K562 (cell line): ENCODE data around the gene ASCC1. TPM values are rescaled to one million over a fixed set of nuclear protein-coding genes. Genes with fewer than 3 reads are reported as not detected.

Experiments
- ATF2 ChIP-seq: sonication (generic); formaldehyde crosslinking; IDR thresholded peaks from 2 replicates; pipeline ENCODE4 v1.8.1; 2022; ENCODE audit warnings: missing genetic modification reagents
- ATF6 ChIP-seq: sonication (generic); formaldehyde crosslinking; IDR thresholded peaks from 2 replicates; pipeline ENCODE4 v1.4.0; 2020; ENCODE audit warnings: mild to moderate bottlenecking, missing genetic modification reagents
- GATA2 ChIP-seq: sonication (generic); formaldehyde crosslinking; IDR thresholded peaks from 2 replicates; pipeline ENCODE4 v1.4.0; 2020; ENCODE audit warnings: mild to moderate bottlenecking, missing genetic modification reagents
- PHB ChIP-seq: fragments of 250-450 bp; sonication (Bioruptor Pico); IDR thresholded peaks from 2 replicates; pipeline ENCODE4 v1.5.0; 2021
- PRMT5 ChIP-seq: sonication (generic); formaldehyde crosslinking; IDR thresholded peaks from 2 replicates; pipeline ENCODE4 v1.5.0; 2020; ENCODE audit warnings: missing genetic modification reagents
- RFX1 ChIP-seq: fragments of 450-650 bp; IDR thresholded peaks from 2 replicates; pipeline ENCODE4 v1.6.1; 2016; ENCODE audit warnings: mild to moderate bottlenecking, moderate library complexity
- RHOXF2B ChIP-seq: fragments of 250-450 bp; sonication (Bioruptor Pico); conservative IDR thresholded peaks from 2 replicates; pipeline ENCODE4 v1.5.1; 2021
- STAT6 ChIP-seq: sonication (generic); formaldehyde crosslinking; IDR thresholded peaks from 2 replicates; pipeline ENCODE4 v1.8.1; 2023; ENCODE audit warnings: mild to moderate bottlenecking, missing genetic modification reagents
- ZNF146 ChIP-seq: IDR thresholded peaks from one replicate; pipeline ENCODE4 v1.6.1; 2018; ENCODE audit warnings: missing compliant biosample characterization; ENCODE audit not compliant: unreplicated experiment
- ZNF175 ChIP-seq: fragments of 200-800 bp; sonication (Bioruptor generic); IDR thresholded peaks from 2 replicates; pipeline ENCODE4 v1.6.1; 2016; ENCODE audit warnings: low read depth, mild to moderate bottlenecking, missing genetic modification characterization, missing compliant biosample characterization
- polyA plus RNA-seq, 8 experiments: library from polyadenylated mRNA; depleted of rRNA in 4 of 8; stranded (reverse) in 5 of 8; unstranded in 3 of 8; fragments of >200 nt; fragmentation: Nextera tagmentation in 2 of 8; fragmentation: Illumina TruSeq in 1 of 8; extraction: Ambion mirVana in 2 of 8; extraction: Trizol in 1 of 8; gene quantifications; 2 replicates each; pipeline versions ENCODE4 v1.2.1 to v1.2.3, GENCODE V29; 2011 to 2014; ENCODE audit warnings: inconsistent platforms in 1 of 8, missing spikeins in 1 of 8
- total RNA-seq, 7 experiments: library from RNA; depleted of rRNA in 6 of 7; stranded (reverse); fragments of >200 nt in 6 of 7; fragmentation: Illumina TruSeq in 2 of 7; extraction: Trizol in 2 of 7; gene quantifications; 2 replicates each; pipeline versions ENCODE4 v1.2.1 to v1.2.3, GENCODE V29; 2011 to 2021; ENCODE audit warnings: low replicate concordance in 1 of 7
- TF ChIP-seq, protein P1 (sequence below): fragments of 450-650 bp; IDR thresholded peaks from 2 replicates; pipeline ENCODE4 v1.6.1; 2017; ENCODE audit warnings: antibody characterized with exemption, mild to moderate bottlenecking

ASCC1 gene
- total and polyA plus RNA-seq, 9 of the 15 experiments (the other 6 are each of a cell fraction or from before 2014, with no cell fraction given) = 31.7 to 73.3 (median 52.8) TPM

DNA sequence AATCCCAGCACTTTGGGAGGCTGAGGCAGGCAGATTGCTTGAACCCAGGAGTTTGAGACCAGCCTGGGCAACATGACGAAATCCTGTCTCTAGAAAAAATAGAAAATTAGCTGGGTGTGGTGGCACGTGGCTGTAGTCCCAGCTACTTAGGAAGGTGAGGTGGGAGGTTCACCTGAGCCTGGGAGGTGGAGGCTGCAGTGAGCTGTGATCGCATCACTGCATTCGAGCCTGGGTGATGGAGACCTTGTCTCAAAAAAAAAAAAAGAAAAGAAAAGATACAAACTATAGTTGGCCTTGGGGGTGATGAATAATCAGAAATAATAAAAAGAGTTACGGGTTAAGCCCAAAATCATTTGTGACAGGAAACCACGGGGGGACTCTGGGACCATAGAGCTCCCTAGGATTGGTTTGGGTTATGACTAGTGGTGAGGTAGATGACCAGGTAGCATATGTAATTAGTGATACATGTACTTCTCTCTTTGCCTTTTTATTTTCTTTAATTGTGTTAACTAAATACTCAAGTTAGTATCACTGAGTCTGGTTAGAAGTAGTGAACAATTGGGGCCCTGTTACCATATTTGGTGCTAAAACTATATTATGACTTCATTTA, 10.4 kb upstream of the ASCC1 start (continued):
- TF ChIP-seq, protein P1, sequence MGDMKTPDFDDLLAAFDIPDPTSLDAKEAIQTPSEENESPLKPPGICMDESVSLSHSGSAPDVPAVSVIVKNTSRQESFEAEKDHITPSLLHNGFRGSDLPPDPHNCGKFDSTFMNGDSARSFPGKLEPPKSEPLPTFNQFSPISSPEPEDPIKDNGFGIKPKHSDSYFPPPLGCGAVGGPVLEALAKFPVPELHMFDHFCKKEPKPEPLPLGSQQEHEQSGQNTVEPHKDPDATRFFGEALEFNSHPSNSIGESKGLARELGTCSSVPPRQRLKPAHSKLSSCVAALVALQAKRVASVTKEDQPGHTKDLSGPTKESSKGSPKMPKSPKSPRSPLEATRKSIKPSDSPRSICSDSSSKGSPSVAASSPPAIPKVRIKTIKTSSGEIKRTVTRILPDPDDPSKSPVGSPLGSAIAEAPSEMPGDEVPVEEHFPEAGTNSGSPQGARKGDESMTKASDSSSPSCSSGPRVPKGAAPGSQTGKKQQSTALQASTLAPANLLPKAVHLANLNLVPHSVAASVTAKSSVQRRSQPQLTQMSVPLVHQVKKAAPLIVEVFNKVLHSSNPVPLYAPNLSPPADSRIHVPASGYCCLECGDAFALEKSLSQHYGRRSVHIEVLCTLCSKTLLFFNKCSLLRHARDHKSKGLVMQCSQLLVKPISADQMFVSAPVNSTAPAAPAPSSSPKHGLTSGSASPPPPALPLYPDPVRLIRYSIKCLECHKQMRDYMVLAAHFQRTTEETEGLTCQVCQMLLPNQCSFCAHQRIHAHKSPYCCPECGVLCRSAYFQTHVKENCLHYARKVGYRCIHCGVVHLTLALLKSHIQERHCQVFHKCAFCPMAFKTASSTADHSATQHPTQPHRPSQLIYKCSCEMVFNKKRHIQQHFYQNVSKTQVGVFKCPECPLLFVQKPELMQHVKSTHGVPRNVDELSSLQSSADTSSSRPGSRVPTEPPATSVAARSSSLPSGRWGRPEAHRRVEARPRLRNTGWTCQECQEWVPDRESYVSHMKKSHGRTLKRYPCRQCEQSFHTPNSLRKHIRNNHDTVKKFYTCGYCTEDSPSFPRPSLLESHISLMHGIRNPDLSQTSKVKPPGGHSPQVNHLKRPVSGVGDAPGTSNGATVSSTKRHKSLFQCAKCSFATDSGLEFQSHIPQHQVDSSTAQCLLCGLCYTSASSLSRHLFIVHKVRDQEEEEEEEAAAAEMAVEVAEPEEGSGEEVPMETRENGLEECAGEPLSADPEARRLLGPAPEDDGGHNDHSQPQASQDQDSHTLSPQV = no peak
- TF ChIP-seq GATA2 (CRISPR knock-in tag) (no peak), ZNF146 (no peak), PHB (CRISPR knock-in tag) (no peak), ZNF175 (CRISPR knock-in tag) (no peak), ATF6 (CRISPR knock-in tag) (no peak), RHOXF2B (no peak), RFX1 (no peak), PRMT5 (CRISPR knock-in tag) (no peak), ATF2 (CRISPR knock-in tag) (no peak), STAT6 (no peak)
- TF ChIP-seq, all 486 proteins: peak for 0
